HCT116 (cell line): ENCODE data around the gene TFCP2L1.

Experiments
- POLR2A ChIP-seq: IDR thresholded peaks from 2 replicates; pipeline ENCODE4 v1.7.0; 2011; ENCODE audit warnings: borderline replicate concordance; ENCODE audit not compliant: insufficient read depth, insufficient read length; ENCODE audit errors: extremely low read depth
- TF ChIP-seq, protein P1 (sequence below), 3 experiments: fragments of 200-600 bp in 1 of 3; sonication (generic) in 1 of 3; IDR thresholded peaks in 2 of 3; conservative IDR thresholded peaks in 1 of 3; 2 replicates each; pipeline ENCODE4 v1.5.1; 2012 to 2017; ENCODE audit warnings: low read depth in 2 of 3, low read length in 2 of 3, antibody characterized with exemption in 1 of 3, borderline replicate concordance in 1 of 3, control low read depth in 1 of 3, mild to moderate bottlenecking in 1 of 3, mixed read lengths in 1 of 3, mixed run types in 1 of 3, moderate library complexity in 1 of 3; ENCODE audit not compliant: insufficient read depth in 1 of 3

DNA sequence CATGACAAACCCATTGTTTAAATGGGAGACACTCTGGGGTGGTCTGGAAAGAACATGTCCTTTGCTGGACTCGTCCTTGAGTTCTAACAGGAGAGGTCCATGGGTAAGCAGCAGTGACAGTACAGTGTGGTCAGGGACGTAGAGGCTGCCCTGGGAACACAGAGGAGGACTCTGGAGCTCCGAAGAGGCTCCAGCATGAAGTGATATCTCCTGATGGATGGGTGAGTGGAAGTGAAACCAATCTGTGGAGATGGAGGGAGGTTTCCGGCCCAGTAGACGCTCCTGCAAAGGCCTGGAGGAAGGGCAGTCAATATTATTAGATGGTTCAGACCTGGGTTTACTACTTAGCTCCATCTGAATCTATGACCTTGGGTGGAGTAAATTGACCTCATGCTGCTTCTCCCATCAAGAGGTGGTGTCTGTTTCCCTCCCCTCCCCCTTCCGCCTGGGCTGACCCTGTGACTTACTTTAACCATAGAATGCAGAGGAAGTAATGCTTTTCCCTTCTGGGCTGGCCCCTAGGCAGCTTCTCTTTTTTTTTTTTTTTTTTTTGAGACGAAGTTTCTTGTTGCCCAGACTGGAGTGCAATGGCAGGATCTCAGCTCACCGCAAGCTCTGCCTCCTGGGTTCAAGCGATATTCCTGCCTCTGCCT is 2.3 kb upstream of the TFCP2L1 start:
- no peak for TF ChIP-seq POLR2A
- TF ChIP-seq, protein P1, sequence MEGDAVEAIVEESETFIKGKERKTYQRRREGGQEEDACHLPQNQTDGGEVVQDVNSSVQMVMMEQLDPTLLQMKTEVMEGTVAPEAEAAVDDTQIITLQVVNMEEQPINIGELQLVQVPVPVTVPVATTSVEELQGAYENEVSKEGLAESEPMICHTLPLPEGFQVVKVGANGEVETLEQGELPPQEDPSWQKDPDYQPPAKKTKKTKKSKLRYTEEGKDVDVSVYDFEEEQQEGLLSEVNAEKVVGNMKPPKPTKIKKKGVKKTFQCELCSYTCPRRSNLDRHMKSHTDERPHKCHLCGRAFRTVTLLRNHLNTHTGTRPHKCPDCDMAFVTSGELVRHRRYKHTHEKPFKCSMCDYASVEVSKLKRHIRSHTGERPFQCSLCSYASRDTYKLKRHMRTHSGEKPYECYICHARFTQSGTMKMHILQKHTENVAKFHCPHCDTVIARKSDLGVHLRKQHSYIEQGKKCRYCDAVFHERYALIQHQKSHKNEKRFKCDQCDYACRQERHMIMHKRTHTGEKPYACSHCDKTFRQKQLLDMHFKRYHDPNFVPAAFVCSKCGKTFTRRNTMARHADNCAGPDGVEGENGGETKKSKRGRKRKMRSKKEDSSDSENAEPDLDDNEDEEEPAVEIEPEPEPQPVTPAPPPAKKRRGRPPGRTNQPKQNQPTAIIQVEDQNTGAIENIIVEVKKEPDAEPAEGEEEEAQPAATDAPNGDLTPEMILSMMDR (IDR thresholded peaks at IDR 0.05 in 2 of 3, conservative IDR thresholded peaks at IDR 0.05 in 1 of 3; ENCODE audit: borderline replicate concordance in 1 of 3, insufficient read depth in 1 of 3, low read depth in 2 of 3, low read length in 2 of 3) = no peak
